ENCODE results near the gene CFAP97.

The CFAP97 gene
- 90.7 to 93.8 reads per million in 2 donors for total RNA-seq

DNA sequence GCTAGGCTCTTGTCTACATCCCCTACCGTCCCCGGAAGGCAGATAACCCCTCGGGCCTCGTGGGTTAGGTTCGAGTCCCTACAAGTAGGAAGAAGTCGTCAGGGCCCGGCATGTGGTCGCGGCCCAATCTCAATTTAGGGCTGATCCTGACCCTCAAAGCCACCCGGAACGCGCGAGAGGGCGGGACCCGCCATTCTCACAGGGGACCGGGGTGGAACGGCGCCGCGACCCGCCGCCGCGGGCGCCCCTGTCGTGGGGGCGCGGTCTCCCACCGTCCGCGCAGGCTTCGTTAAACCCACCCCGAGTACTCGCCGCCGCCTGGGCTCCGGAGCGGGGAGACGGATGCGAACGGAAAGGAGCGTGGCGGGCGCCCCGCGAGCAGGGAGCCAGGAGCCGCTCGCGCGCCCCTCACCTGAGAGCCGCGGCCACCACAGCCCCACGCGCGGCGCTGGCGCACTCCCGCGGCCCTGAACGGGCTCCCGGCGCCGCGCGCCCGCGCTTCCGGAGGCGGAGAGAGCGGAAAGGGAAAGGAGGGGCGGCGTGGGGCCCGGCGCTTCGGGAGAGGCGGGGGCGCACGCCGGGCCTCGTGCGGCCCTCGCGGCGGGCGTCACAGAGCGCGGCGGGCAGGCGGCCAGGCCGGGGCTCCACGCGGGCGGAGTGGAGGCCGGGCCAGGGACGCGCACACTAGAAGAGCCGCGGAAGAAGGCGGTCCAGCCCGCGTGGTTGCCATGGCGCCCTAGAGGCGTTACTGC is at the start of gene CFAP97:
TSS of gene CFAP97 (minus strand) at position 515 of the 752 bp plus-strand sequence. CDS start 12,804 bp downstream, outside the sequence.
- peak; percentile 87 for DNase-seq

GRCh38 chr4:185249105-185249504 is 45.3 kb upstream of the CFAP97 start:
- no peak for DNase-seq

DNA sequence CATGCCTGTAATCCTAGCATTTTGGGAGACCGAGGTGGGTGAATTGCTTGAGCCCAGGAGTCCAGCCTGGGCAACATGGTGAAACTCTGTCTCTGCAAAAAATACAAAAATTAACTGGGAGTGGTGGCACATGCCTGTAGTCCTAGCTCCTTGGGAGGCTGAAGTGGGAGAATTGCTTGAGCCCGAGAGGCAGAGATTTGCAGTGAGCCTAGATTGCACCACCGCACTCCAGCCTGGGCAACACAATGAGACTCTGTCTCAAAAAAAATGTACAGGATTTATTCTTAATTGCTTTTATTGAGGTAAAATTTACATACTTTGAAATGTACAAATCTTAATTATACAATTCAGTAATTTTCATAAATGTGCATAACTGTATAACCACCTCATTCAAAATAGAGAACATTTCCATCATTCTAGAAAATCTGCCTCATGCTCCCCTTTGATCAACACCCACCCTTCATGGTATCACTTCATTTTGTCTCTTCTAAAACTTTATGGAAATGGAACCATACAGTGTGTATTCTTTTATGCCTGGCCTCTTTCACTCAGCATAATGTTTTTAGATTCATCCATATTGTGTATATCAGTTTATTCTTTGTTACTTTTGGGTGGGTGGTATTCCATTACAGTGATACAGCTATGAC is 44.7 kb upstream of the CFAP97 start:
- DNase-seq, result no peak

DNA sequence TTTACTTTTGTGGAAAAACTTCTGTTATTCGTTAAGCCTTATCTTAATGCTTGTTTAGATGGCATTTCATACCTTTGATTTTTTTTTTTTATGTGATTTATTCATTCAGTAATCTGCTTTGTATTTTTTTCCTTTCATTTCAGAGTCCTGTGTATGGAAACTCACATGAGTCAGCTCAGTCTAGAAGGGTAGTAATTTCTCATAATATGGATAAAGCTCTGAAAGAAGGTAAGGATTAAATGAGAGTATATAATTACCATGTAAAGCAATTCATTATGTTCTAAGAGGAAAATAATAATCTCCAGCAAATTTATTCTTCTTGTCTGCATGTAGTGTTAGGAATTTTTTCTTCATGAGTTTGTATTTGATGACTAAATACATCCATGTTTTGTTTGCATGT is 43.4 kb upstream of the CFAP97 start:
- no peak for DNase-seq

GRCh38 chr4:185246453-185246852 is 42.7 kb upstream of the CFAP97 start:
- DNase-seq, result no peak

DNA sequence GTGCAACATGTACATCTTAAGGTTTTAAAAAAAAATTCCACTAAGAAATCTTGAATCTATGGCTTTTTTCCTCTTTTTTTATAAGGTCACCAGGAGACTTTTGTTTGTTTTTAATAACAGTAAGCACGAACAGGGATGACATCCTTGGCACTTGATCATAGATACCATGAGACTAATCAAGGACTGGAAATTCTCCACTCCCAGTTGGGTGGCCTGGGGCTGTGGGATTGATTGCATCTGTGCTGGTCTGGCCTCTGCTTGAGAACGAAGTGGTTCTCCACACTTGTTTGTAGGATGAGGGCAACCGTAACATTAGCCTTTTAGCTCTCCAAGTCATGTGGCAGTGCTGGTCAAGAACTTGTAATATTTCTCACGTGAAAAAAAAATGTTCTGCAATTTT is 41.0 kb upstream of the CFAP97 start:
- no peak for DNase-seq

DNA sequence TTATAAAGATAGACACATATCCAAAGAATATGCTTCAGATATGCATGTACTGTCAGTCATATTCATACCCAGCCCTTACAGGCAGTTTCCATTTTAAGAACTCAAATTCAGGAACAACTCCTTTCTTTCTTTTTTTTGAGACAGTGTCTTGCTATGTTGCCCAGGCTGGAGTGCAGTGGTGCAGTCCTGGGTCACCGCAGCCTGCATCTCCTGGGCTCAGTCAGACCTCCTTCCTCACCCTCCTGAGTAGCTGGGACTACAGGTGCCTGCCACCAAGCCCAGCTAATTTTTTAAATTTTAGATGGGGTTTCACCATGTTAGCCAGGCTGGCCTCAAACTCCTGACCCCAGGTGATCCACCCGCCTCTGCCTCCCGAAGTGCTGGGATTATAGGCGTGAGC is 40.1 kb upstream of the CFAP97 start:
- no peak for DNase-seq

GRCh38 chr4:185242749-185243533 is 39.1 kb upstream of the CFAP97 start:
- no peak for DNase-seq

- peak; percentile 8 for DNase-seq
These were observed 36.7 kb upstream of the CFAP97 start for GRCh38 chr4:185240486-185240885.

DNA sequence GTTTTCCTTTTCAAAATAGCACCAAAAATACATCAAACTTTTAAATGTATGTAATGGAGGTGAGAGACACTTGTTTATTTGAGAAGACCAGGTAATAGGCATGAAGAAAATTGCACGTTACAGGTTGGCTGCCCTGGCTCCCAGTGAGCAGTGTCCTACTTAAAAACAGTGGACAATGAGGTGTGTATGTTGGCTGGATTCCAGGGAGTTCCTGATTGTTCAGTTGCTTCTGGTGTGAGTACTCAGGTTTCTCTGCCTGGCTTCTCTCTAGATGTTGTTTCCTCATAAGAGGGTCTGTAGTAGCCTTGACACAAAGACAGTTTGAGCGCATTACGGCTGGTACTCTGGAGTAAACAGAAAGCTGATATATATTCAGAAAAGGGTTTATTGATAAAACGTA is 35.0 kb upstream of the CFAP97 start:
- DNase-seq, result no peak

- no peak for DNase-seq
These were observed 34.4 kb upstream of the CFAP97 start for GRCh38 chr4:185238215-185238681.

- DNase-seq, result no peak
These were observed 33.4 kb upstream of the CFAP97 start for GRCh38 chr4:185237175-185237574.

DNA sequence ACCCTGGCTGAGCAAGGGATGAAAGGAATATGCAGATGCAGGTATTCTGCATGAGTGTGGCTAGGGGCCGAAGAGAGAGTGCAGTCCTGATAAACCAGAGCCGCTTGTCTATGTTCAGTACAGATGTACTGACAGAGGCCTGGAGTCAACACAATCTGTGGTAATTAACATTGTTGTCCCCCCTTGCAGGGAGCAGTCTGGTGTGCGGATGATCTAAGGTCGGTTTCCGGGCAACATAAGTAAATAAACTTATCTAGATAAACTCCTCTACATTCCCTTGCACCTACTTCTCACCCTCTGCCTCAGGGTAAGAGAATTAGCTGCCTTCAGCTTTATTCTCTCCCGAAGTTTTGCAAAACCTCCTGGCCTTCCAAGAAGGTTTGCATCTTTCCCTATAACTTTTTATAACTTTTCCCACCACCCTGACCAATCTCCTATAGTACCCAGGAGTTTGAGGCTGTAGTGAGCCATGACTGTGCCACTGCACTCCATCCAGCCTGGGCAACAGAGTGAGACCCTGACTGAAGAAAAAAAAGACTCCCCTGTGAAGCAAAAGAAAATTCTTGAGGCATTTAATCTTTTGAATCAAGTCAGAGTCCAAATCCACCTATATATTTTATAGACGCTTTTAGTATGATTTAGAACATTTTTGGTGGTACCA is 32.2 kb upstream of the CFAP97 start:
- DNase-seq, result no peak

- no peak for DNase-seq
These were observed 31.5 kb upstream of the CFAP97 start for GRCh38 chr4:185235119-185235842.

DNA sequence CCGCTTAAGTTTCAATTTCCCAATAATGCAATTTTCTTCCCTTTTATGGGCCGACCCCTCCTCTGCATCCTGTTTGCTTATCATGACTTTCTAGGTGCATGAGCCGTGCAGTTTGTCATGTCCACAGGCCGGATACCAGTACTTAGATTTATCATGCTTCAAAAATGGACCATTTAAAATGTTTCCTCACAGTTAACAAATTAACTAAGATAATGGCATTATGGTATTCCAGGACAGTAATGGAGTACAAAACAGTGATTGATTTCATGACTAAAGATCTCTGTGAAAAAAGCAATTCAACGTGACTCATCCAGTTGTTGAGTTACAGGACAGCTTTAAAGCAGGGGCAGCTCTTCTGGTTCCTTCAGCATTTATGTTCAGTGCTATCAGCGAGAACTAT is 28.6 kb upstream of the CFAP97 start:
- DNase-seq, result no peak

GRCh38 chr4:185229021-185229818 is 25.4 kb upstream of the CFAP97 start:
- no peak for DNase-seq

GRCh38 chr4:185227713-185228278 is 24.0 kb upstream of the CFAP97 start:
- no peak for DNase-seq

- no peak for DNase-seq
These were observed 23.3 kb upstream of the CFAP97 start for GRCh38 chr4:185227131-185227551.

GRCh38 chr4:185225940-185226339 is 22.1 kb upstream of the CFAP97 start:
- DNase-seq, result no peak

DNA sequence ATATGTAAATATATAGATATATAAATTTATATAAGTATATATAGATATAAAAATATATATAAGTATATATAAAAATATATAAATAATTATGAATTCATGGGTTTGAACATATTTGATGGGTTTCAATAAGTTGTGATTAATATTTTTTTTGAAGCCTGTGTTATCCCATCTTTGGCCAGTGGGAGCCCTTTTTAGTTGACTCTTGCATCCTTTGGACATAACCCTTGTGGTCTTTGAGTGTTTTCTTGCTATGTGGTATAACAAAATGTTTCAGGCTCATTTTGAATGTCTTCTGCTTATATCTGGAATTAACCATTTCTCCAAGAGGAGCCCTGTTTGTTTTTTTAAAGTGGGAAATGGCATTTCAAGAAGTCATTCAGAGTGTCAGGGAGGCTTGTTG is 20.8 kb upstream of the CFAP97 start:
- no peak for DNase-seq

GRCh38 chr4:185222598-185222997 is 18.8 kb upstream of the CFAP97 start:
- no peak for DNase-seq

Data from activated gamma-delta T cell (primary cell).